ENCODE measurements around the gene LSS.

Gene LSS

DNA sequence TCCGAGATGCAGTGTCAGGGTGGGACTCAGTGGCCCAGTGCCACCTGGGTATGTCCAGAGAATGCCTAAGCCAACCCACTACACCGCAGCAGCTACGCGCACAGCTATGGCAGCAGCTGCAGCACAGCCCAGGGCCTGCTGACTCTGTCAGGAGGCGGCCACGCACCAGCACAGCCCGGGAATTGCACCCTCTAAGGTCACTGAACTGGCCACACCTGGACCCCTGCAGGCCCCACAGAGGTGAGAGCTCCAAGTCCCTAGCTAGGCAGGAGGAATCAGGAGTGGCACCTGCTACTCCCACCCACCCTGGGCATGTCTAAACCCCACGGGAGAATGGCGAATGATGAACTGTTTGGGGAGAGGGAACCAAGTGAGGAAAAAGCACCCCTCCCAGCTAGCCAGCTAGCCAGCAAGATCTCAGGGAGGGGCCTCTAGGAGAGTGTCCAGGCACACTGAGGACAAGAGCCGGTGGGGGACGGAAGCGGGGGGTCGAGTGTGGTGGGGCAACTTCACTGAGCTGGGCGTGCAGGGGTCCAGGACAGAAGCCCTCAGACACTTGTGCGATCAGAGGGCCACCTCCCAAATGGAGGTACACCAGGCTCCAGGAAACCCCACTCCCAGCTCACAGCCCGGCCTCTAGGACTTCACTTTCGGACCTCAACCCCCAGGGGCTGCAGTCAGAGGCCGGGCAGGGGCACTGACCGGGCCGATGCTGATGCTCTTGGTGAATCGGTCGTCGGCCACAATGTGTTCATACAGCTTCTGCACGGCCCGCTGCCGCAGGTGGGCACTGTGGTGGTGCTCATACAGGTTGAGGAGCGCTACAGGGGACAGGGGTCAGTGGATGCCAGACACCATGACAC lies 13.9 kb downstream of the LSS start:
- no peak for FAIRE-seq
- no peak for TF ChIP-seq POLR2A (IDR thresholded peaks at IDR 0.05; ENCODE audit: low read depth, low read length)
- no peak for TF ChIP-seq POLR2AphosphoS5 (IDR thresholded peaks at IDR 0.05; ENCODE audit: low read depth, low read length)
- TF ChIP-seq PAX5 (IDR thresholded peaks at IDR 0.05; ENCODE audit: insufficient read depth, low read length, severe bottlenecking), result no peak
- no peak for TF ChIP-seq TAF1 (IDR thresholded peaks at IDR 0.05; ENCODE audit: low read depth, low read length)
- no peak for TF ChIP-seq POU2F2 (IDR thresholded peaks at IDR 0.05; ENCODE audit: low read depth, low read length)
- no peak for TF ChIP-seq SPI1 (IDR thresholded peaks at IDR 0.05; ENCODE audit: low read depth, low read length)
- DNase-seq (ENCODE audit: insufficient read length, low spot score), result no peak

DNA sequence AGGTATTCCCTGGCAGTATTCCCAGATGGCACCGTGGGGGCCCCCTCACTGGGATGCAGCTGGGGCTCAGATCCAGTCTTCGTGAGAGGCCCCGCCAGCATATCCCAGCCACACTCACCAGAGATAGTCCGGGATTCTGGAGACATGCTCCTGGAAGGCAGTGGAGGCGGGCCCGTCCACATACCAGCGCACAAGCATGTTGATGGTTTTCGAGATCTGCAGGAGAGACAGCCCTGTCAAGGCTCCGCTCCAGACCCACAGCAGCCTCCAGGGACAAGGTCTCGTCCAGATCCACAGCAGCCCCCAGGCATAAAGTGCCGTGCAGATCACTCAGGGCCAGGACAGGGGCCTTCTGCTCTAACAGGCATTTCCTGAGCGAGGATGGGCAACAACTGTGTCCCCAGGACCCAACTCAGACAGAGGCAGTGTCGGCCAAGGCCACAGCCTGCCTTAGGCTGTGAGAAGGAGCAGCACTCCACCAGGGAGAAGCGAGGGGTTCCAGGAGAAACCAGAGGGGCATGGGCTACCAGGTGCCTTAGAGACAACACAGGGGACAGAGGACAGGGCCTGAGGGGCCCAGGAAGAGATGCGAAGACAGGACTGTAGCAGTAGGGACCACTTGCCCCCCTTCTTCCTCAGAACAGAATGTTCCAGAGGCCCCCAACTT lies 14.8 kb downstream of the LSS start:
- no peak for FAIRE-seq
- TF ChIP-seq PAX5 (IDR thresholded peaks at IDR 0.05; ENCODE audit: insufficient read depth, low read length, severe bottlenecking) (no peak), POLR2AphosphoS5 (IDR thresholded peaks at IDR 0.05; ENCODE audit: low read depth, low read length) (no peak), POLR2A (IDR thresholded peaks at IDR 0.05; ENCODE audit: low read depth, low read length) (no peak), POU2F2 (IDR thresholded peaks at IDR 0.05; ENCODE audit: low read depth, low read length) (no peak), TAF1 (IDR thresholded peaks at IDR 0.05; ENCODE audit: low read depth, low read length) (no peak), SPI1 (IDR thresholded peaks at IDR 0.05; ENCODE audit: low read depth, low read length) (no peak)
- DNase-seq (ENCODE audit: insufficient read length, low spot score), result no peak

DNA sequence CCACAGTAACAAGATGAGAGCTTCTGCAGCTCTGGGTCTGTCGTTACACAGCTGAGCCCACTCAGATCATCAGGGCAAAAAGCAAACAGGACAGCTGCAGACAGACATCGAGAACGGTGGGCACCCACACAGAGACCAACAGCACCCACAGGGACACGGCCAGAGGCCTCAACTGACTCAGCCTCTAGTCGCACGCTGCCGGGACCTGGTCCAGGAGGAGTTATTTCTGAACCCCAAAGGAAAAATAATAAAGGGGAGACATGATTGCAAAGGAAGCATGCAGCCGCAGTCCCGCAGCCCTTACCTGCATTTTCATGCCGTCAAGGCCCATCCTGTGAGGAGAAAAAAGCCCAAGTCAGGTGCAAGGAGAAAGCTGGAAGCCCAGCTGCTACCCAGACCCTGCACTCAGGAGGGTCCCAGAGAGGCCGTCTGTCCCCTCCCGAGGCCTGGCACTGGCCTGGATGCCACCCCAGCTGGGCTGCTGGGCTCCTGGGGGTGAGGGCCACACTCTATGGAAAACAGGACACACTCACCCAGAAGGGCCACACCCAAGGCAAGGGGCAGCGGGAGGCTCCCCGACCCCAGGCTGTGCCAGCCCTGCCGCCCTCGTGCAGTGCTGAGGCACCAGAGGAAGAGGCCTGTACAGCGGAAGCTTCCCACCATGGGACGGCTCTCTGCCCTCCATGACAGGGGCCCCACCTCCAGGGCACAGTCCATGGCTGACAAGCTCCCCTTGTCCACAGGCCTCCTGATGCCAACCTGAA lies 15.7 kb downstream of the LSS start:
- DNase-seq (ENCODE audit: insufficient read length, low spot score) (no peak), FAIRE-seq (no peak)
- no peak for TF ChIP-seq POLR2AphosphoS5 (IDR thresholded peaks at IDR 0.05; ENCODE audit: low read depth, low read length)
- no peak for TF ChIP-seq TAF1 (IDR thresholded peaks at IDR 0.05; ENCODE audit: low read depth, low read length)
- TF ChIP-seq POLR2A (IDR thresholded peaks at IDR 0.05; ENCODE audit: low read depth, low read length), result no peak
- TF ChIP-seq POU2F2 (IDR thresholded peaks at IDR 0.05; ENCODE audit: low read depth, low read length), result no peak
- no peak for TF ChIP-seq SPI1 (IDR thresholded peaks at IDR 0.05; ENCODE audit: low read depth, low read length)
- no peak for TF ChIP-seq PAX5 (IDR thresholded peaks at IDR 0.05; ENCODE audit: insufficient read depth, low read length, severe bottlenecking)

DNA sequence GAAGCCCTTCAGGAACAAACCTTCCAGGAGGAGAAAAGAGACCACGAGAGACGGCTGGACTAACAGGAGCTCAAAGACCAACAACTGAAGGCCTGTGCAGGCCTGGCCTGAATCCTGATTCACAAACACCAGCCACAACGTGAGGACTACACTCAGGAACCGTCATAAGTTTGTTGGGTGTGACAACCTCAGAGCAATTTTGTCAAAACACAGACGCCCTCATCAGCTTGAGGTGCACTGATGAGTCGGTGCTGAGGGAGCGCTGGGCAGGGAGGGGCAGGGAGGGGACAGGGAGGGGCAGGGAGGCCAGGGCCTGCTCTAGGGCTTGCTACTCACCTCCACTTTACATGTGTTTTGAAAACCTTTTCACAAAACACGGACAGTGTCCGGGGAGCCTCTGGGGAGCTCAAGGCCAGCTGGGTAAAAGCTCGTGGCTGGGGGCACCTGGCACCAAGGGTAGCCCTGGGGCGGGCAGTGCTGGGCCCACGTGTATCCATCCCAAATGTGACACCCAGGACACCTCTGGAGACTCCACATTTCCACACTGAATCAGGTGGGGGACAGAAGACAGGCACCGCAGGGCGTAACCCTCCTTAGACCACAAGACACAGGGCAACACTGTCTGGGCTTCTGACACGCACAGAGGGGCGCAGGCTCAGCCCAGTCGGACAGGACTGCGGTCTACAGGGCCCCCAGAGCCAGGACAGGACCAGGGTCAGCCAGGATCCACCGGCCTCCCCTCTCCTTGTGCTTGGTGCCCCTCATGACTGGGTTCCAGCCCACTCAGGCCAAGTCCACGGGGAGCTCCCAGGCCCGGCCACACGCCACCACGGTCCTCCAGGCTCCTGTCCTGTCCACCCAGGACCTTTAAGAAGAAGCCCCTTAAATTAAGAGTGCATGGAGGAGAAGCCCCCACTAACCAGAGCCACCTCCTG lies 16.5 kb downstream of the LSS start:
- TF ChIP-seq POLR2A (IDR thresholded peaks at IDR 0.05; ENCODE audit: low read depth, low read length), result no peak
- TF ChIP-seq PAX5 (IDR thresholded peaks at IDR 0.05; ENCODE audit: insufficient read depth, low read length, severe bottlenecking), result no peak
- TF ChIP-seq POLR2AphosphoS5 (IDR thresholded peaks at IDR 0.05; ENCODE audit: low read depth, low read length), result no peak
- TF ChIP-seq SPI1 (IDR thresholded peaks at IDR 0.05; ENCODE audit: low read depth, low read length), result no peak
- no peak for TF ChIP-seq POU2F2 (IDR thresholded peaks at IDR 0.05; ENCODE audit: low read depth, low read length)
- TF ChIP-seq TAF1 (IDR thresholded peaks at IDR 0.05; ENCODE audit: low read depth, low read length), result no peak
- DNase-seq (ENCODE audit: insufficient read length, low spot score), result no peak
- no peak for FAIRE-seq

DNA sequence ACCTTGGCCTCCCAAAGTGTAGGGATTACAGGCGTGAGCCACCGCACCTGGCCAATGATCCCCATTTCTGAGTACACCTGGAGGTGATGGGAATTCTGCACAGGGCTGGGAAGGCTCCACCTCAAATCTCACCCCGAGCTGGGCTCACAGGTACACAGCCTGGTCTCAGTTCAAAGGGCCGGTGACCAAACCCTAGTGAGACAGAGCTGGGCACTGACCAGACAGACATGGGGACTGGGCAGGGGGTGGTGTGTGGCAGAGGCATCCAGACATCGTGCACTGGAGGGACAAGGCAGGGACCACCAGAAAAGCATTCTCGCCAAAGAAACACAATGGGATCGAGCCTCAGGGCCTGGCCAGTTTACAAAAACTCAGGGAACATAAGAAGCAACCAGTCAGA lies 17.2 kb downstream of the LSS start:
- no peak for DNase-seq (ENCODE audit: insufficient read length, low spot score)
- no peak for TF ChIP-seq TAF1 (IDR thresholded peaks at IDR 0.05; ENCODE audit: low read depth, low read length)
- FAIRE-seq, result no peak

DNA sequence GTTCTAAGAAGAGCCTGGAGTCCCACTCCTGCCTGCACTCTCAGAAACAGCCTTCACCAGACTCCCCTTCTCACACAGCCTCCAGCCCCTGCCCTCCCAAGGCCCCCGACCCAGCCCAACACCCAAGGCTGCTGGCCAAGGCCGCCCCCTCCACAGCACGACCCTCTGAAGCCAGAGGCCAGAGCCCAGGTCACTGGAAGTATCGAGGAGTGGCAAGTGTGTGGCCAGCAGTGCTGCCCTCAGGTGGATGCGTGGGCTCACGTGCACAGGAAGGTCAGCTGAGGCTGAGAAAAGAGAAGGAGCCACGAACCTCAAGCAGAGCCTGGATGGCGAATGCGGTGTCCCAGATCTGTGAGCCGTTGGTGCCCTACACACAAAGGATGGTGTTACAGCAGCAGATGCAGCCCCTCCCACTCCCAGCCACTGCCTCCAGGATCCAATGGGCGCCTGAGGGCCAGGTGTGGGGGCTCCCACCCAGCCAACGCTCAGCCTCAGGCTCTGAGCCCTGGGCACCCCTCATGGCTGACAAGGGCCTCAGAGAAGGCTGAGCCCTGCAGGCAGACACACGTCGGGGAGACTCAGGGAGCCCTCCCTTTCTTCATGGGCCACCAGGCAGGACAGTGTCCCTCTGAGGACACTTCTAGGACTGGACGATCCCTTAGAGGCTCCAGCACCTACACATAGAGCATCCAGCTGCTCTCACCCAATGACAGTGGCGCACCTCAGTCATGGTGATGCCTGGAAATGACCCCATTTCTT lies 18.0 kb downstream of the LSS start:
- FAIRE-seq, result no peak
- no peak for DNase-seq (ENCODE audit: insufficient read length, low spot score)
- TF ChIP-seq POLR2AphosphoS5 (IDR thresholded peaks at IDR 0.05; ENCODE audit: low read depth, low read length) (no peak), TAF1 (IDR thresholded peaks at IDR 0.05; ENCODE audit: low read depth, low read length) (no peak), SPI1 (IDR thresholded peaks at IDR 0.05; ENCODE audit: low read depth, low read length) (no peak), PAX5 (IDR thresholded peaks at IDR 0.05; ENCODE audit: insufficient read depth, low read length, severe bottlenecking) (no peak)

DNA sequence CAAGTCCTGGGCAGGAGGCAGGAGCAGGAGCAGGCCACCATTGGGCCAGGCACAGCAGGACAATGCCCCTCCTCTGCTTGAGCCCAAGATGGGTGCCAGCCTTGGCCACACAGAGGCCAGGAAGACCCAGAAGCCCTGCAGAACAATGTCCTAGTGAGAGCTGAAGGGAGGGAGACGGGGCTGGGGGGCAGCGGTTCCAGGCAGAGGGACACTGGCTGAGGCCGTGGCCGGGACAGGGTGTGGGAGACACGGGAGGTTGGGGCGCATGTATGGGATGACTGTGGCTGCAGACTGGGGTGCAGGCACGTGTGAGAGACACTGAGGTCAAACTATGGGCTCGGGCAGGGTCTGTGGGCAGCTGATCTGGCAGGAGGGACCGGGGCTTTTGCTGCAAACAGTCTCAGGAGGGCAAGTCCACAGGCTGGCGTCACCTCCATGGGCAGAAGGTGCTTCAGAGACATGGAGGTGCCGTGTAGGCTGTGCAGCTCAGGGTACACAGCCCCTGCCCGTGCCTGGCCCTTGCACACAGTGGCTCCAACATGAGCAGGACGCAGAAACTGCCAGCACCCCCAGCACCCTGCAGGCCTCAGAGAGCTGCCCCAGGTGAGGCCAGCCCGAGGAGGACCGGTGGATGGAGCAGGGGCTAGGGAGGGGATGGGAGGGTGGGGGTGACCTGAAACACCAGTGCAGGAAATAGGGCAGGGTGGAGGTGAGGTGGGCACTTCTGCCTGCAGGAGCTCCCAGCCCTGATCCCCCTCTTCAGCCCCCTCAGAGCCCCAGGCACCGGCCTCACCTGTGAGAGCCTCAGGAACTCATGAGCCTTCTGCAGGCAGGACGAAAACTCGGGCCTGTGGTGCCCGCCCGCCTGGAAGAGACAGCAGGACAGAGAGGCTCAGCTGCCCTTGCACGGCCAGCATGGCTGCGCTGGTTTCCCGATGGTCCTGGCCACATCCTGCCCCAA lies 19.5 kb downstream of the LSS start:
- no peak for FAIRE-seq

More for the DNA sequence above, 19.5 kb downstream of the LSS start:
- TF ChIP-seq TAF1 (IDR thresholded peaks at IDR 0.05; ENCODE audit: low read depth, low read length) (no peak), POU2F2 (IDR thresholded peaks at IDR 0.05; ENCODE audit: low read depth, low read length) (no peak), POLR2A (IDR thresholded peaks at IDR 0.05; ENCODE audit: low read depth, low read length) (no peak), POLR2AphosphoS5 (IDR thresholded peaks at IDR 0.05; ENCODE audit: low read depth, low read length) (no peak)
- no peak for DNase-seq (ENCODE audit: insufficient read length, low spot score)

Data from GM12891 (cell line).